NCI-H187 (cell line): ENCODE results near the gene CDCA5.

Experiments used
- DNase-seq, 2 experiments: peaks; one replicate each; lab custom pipeline; 2025; lab: John Stamatoyannopoulos, UW

The CDCA5 gene

GRCh38 chr11:65083834-65084597 is at the start of gene CDCA5, which contains the start of gene ZFPL1:
Gene CDCA5, minus strand, starts transcription at chr11:65084040. Its CDS starts 62 bp downstream, at chr11:65083978.
Gene ZFPL1, plus strand, starts transcription at chr11:65084222. Its CDS starts 477 bp downstream, at chr11:65084699.
- DNase-seq: peak; percentile 84 to 86

GRCh38 chr11:65132988-65133700 is 49.3 kb upstream of the CDCA5 start:
- no peak for DNase-seq

- DNase-seq: no peak
Observed at GRCh38 chr11:65132238-65132987, 48.6 kb upstream of the CDCA5 start.

GRCh38 chr11:65131895-65132237 is 48.0 kb upstream of the CDCA5 start:
- DNase-seq: no peak

- no peak for DNase-seq
Observed at GRCh38 chr11:65131417-65131776, 47.6 kb upstream of the CDCA5 start.

GRCh38 chr11:65130631-65131416 is 47.0 kb upstream of the CDCA5 start:
- no peak for DNase-seq

GRCh38 chr11:65129649-65130441 is 46.0 kb upstream of the CDCA5 start:
- DNase-seq: no peak

DNA sequence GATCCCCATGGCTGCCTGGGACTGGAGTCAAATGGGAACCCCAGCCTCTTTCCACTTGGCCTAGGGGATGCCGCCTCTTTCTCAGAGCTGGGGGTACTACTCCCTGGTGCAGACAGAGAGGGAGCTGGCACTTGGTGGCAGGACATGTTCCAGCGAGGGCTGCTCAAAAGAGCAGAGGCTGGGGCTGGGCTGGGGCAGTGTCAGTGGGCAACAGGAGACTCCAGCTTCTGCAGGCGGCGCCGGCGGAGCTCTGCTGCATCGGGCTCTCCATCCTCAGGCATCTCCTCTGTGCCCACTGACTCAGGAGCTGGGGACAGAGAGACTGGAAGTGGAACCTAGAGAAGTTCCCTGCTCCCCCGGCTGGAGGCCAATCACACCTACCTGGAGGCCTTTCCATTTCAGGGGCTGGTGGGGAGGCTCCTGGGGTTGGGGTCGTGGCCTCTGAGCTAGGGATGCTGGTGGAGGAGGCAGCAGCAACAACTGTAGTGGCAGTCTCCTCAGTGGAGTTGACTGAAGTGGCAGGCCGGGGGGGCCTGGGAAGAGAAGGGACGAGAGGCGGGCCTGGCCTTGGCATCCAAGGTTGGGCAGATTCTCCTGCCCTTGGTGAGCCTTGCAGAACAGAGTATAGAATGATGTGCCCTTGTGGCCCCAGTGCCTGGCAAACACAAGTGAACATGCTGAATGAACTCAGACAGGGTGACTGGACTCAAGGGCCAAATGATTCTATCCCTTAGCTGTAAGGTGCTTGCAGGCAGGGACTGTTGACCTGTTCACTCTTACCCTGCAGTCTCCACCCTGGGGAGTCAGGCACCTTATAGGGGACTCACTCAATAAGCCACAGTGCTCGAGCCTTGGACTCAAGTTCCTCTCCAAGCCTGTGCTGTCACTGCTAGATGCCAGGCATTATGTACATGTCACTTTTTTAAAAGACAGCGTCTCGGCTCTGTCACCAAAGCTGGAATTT is 44.6 kb upstream of the CDCA5 start:
- DNase-seq: no peak

DNA sequence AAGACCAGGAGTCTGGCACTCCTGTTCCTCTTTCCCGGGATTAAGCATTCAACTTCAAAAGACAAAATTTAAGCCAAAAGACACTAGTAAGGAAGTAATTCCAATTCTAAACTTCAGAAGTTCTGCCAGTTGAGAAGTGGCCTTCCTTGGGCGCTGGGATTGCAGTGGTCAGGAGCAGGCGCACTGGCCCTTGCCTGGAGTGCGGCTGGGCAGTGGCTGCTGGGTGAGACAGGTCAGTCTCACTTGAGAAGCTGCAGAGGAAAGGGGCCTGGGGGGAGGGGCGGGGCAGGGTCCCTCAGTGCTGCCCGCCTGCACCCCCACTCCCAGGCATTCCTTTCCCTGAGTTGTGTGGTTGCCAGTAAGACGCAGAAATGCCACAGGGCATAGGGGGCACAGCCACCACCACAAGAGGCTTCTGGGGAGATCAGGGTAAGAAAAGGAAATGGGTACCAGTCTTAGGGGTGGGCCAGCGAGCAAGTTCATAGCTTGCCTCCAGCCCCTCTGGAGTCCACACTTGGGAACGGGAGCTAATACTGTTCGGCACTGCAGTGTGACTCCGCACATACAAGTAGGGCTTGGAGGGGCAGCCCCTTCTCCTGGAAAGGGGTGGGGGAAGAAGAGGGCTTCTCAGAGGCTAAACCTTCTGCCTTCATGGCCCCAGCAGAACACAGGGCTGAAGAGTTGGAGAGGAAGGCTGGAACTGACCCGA is 43.8 kb upstream of the CDCA5 start:
- DNase-seq: no peak

GRCh38 chr11:65126624-65127274 is 42.9 kb upstream of the CDCA5 start:
- DNase-seq: no peak

GRCh38 chr11:65125197-65126056 is 41.6 kb upstream of the CDCA5 start:
- DNase-seq: no peak

- DNase-seq: no peak
Observed at GRCh38 chr11:65124480-65125196, 40.8 kb upstream of the CDCA5 start.

DNA sequence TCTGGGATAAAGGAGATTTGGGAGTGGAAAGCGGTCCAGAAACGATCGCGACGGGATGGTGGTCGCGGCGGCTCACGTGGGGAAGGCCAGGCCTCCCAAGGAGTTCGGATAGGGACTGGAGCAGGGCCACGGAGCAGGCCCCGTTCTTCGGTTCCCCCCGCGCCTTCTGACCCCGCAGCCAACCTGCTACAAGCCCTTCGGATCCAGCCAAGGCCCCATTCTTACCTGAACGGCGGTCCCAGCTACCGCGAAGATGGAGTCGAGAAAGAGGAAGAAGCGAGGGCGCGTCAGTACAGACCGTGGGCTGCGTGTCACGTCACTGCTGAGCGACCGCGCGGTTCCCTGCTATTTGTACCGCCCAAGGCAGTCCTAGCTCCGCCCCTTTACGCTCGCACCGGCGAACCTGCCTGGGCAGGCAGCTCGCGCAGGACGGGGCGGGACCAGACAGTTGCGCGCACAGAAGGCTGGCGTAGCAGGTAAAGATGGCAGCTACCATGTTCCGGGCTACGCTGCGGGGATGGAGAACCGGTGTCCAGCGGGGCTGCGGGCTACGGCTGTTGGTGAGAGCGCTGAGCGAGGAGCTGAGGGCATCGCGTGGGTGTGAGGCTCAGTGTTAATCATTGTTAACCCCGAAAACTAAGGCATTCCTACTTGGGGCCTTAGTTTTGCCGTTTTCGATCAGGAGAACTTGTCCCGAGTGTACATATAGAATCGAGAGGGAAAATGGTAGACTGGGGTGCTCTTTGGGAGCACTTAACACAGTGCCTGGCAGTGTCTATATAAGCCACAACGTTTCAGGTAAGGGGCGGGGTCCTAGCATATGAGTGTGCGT is 38.2 kb upstream of the CDCA5 start, which contains the start of the genes FAU and MRPL49:
TSS of gene FAU (minus strand) at position 270 of the 832 bp plus-strand sequence. CDS start 321 bp downstream, outside the sequence.
TSS of gene MRPL49 (plus strand) at position 457 of the 832 bp plus-strand sequence. CDS start at position 483, 26 bp downstream.
- DNase-seq: peak; percentile 88 to 97

DNA sequence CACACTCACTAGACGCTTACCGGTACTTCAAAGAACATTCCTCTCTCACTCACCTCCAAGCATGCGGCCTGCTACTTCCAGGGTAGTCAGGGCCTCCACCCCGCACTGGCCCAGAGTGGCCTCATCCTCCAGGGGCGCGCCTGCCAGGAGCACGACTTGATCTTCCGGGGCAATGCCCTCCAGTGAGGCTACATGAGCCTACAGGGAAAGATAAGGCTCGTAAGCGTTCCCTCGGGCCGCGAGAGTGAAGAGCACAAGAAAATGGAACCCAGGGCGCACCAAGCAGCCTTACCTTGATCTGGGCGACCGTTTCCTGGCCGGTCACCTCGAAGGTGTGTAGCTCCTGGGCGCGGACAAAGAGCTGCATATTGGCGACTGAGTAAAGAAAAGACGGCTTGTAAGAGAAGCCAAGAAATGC is 37.6 kb upstream of the CDCA5 start:
- no peak for DNase-seq

DNA sequence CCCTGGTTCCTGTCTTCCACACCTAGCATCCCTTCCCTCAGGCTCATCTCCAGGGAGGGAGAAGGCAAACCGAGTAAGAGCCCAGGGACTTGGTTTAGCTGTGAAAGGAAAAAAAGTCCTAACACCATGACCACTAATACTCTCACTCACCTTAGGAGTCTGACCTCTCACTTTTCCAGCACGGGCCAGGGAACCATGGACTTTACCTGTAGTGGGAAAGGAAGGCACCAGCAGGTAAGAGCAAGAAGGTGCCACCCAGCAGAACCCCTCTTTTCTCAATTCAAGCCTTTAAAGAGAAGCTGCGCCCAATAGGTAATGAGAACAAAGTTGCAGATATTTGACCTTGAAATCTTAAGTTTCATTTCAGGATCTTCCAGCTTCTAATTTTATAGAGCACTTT is 37.0 kb upstream of the CDCA5 start:
- DNase-seq: no peak

DNA sequence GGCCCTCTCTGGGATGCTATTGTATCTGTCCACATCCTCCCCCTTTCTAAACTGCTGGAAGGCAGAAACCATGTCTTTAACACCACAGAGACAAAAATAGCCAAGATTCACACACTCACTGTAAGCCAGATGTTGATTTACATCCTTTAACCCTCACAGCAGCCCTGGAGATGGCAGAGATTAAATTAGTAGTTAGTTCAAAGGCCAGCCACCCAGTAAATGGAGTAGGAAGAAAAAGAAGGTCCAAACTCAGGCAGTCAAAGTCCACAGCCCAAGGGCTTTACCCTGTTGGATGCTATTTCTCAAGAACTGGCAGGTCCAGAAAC is 35.8 kb upstream of the CDCA5 start:
- no peak for DNase-seq
